K562 (cell line): Measurements from ENCODE around the gene TRERF1. TPM values are rescaled to one million over a fixed set of nuclear protein-coding genes. Genes with fewer than 3 reads are reported as not detected.

ENCODE experiments used
- ATAC-seq: fragments of 200-7000 bp; cut with Tn5 transposase; 3 replicates; pipeline ENCODE4 v1.9.1; 2020; ENCODE audit warnings: moderate library complexity
- BruUV-seq: library from RNA; stranded (reverse); fragments of 400-500 nt; replicated peaks from 2 replicates; lab custom pipeline; 2021; lab: Mats Ljungman, UMichigan
- CTCF ChIA-PET: fragments of 300-600 bp; formaldehyde crosslinking; extraction: SDS; loops from one replicate; lab custom pipeline; 2021; ENCODE audit warnings: low intra/inter-chr PET ratio; lab: Yijun Ruan, JAX
- POLR2A ChIA-PET: fragments of 300-600, 350-650 bp; sonication (Branson Sonifier 250); formaldehyde crosslinking; extraction: SDS; loops from one replicate; lab custom pipeline; 2021; ENCODE audit warnings: antibody characterized with exemption, inconsistent platforms; lab: Yijun Ruan, JAX
- DNase-seq, 4 experiments: peaks; one replicate each; pipeline versions ENCODE4 v3.0.0 to v3.0.0-alpha.2; 2011 to 2018; ENCODE audit warnings: low spot score in 3 of 4, mixed read lengths in 3 of 4; ENCODE audit errors: extremely low read depth in 1 of 4
- FAIRE-seq: peaks from 2 replicates; lab custom pipeline; 2011; peaks lifted over from hg19 to GRCh38; lab: Jason Lieb, UNC
- H2AFZ ChIP-seq: 2 replicates; pipeline ENCODE4 v1.6.0; 2011; ENCODE audit warnings: low read depth, low read length, control low read depth, inconsistent platforms
- H3K27ac ChIP-seq: fragments of 200-600 bp; 3 replicates; pipeline ENCODE4 v1.8.0; 2011; ENCODE audit warnings: low read depth, mild to moderate bottlenecking, control low read depth, inconsistent platforms, low read length, moderate library complexity, mixed read lengths; ENCODE audit errors: extremely low read depth
- H3K27me3 ChIP-seq, 2 experiments: fragments of 300-600 bp in 1 of 2; 2 replicates in 1 of 2; 3 replicates in 1 of 2; pipeline versions ENCODE4 v1.6.0 to v1.8.0; 2011; ENCODE audit warnings: inconsistent platforms in 2 of 2, low read length in 2 of 2, mild to moderate bottlenecking in 1 of 2, mixed read lengths in 1 of 2, moderate library complexity in 1 of 2; ENCODE audit not compliant: control insufficient read depth in 2 of 2, insufficient read depth in 2 of 2
- H3K36me3 ChIP-seq: fragments of 300-600 bp; 3 replicates; pipeline ENCODE4 v1.8.0; 2011; ENCODE audit warnings: mild to moderate bottlenecking, low read length, inconsistent platforms; ENCODE audit not compliant: control insufficient read depth, insufficient read depth
- H3K4me1 ChIP-seq, 2 experiments: fragments of 200-600 bp in 1 of 2; replicated peaks in 1 of 2; 2 replicates in 1 of 2; 3 replicates in 1 of 2; pipeline versions ENCODE4 v1.5.1 to v1.8.0; 2011; ENCODE audit warnings: inconsistent platforms in 2 of 2, low read length in 2 of 2, mild to moderate bottlenecking in 1 of 2, mixed read lengths in 1 of 2, moderate library complexity in 1 of 2; ENCODE audit not compliant: control insufficient read depth in 2 of 2, insufficient read depth in 2 of 2
- H3K4me2 ChIP-seq: 2 replicates; pipeline ENCODE4 v1.6.1; 2011; ENCODE audit warnings: low read length, control low read depth, inconsistent platforms, mixed read lengths; ENCODE audit not compliant: insufficient read depth
- H3K4me3 ChIP-seq: fragments of 200-600 bp; sonication (generic), shearing (Covaris generic); 2 replicates; pipeline ENCODE4 v1.5.1; 2016; ENCODE audit warnings: control low read depth, inconsistent platforms
- H3K79me2 ChIP-seq: fragments of 200-600 bp; 3 replicates; pipeline ENCODE4 v1.8.0; 2011; ENCODE audit warnings: low read length, inconsistent platforms; ENCODE audit not compliant: control insufficient read depth, insufficient read depth
- H3K9ac ChIP-seq, 2 experiments: 2 replicates each; pipeline versions ENCODE4 v1.6.0 to v1.6.1; 2011; ENCODE audit warnings: low read depth in 2 of 2, low read length in 2 of 2, control low read depth in 1 of 2, inconsistent platforms in 1 of 2, mild to moderate bottlenecking in 1 of 2, mixed read lengths in 1 of 2; ENCODE audit not compliant: insufficient read depth in 1 of 2
- H3K9me1 ChIP-seq: one replicate; pipeline ENCODE4 v1.6.0; 2011; ENCODE audit warnings: inconsistent platforms, mild to moderate bottlenecking, low read length, moderate library complexity; ENCODE audit not compliant: control insufficient read depth, insufficient read depth
- H3K9me3 ChIP-seq: replicated peaks from 2 replicates; pipeline ENCODE4 v1.5.1; 2011; ENCODE audit warnings: low read depth, low read length, inconsistent platforms; ENCODE audit not compliant: control insufficient read depth, insufficient read depth
- H4K20me1 ChIP-seq: replicated peaks from 2 replicates; pipeline ENCODE4 v1.6.1; 2011; ENCODE audit warnings: low read length, inconsistent platforms, mixed read lengths; ENCODE audit not compliant: control insufficient read depth, insufficient read depth
- ARHGAP35 ChIP-seq: fragments of 450-650 bp; IDR thresholded peaks from 2 replicates; pipeline ENCODE4 v1.6.1; 2018; ENCODE audit not compliant: partially characterized antibody
- CREBBP ChIP-seq: IDR thresholded peaks from one replicate; pipeline ENCODE4 v1.6.1; 2012; ENCODE audit warnings: low read depth, mild to moderate bottlenecking, control low read depth, inconsistent platforms, low read length
- CREM ChIP-seq: IDR thresholded peaks from 2 replicates; pipeline ENCODE4 v1.6.1; 2014; ENCODE audit warnings: antibody characterized with exemption, low read depth
- DDX20 ChIP-seq: fragments of 450-650 bp; IDR thresholded peaks from 2 replicates; pipeline ENCODE4 v1.6.1; 2016; ENCODE audit warnings: missing genetic modification characterization, low read depth, mild to moderate bottlenecking, missing compliant biosample characterization, moderate library complexity
- ELF4 ChIP-seq: fragments of 450-650 bp; formaldehyde crosslinking; IDR thresholded peaks from 2 replicates; pipeline ENCODE4 v1.4.0; 2022; ENCODE audit warnings: missing genetic modification characterization
- ETV1 ChIP-seq: fragments of 450-650 bp; conservative IDR thresholded peaks from 2 replicates; pipeline ENCODE4 v1.6.1; 2016; ENCODE audit warnings: missing genetic modification characterization, control low read depth, low read depth, missing compliant biosample characterization
- GABPB2 ChIP-seq: fragments of 250-450 bp; sonication (Bioruptor Pico); conservative IDR thresholded peaks from 2 replicates; pipeline ENCODE4 v1.5.1; 2021; ENCODE audit warnings: mild to moderate bottlenecking
- GATAD2A ChIP-seq: fragments of 450-650 bp; IDR thresholded peaks from 2 replicates; pipeline ENCODE4 v1.6.1; 2017
- HDAC6 ChIP-seq: IDR thresholded peaks from 2 replicates; pipeline ENCODE4 v1.6.1; 2012; ENCODE audit warnings: low read depth, mild to moderate bottlenecking, control low read depth, inconsistent platforms, low read length, moderate library complexity
- HDAC8 ChIP-seq: fragments of 450-650 bp; IDR thresholded peaks from 2 replicates; pipeline ENCODE4 v1.6.1; 2016; ENCODE audit warnings: mild to moderate bottlenecking, missing genetic modification characterization, moderate library complexity, missing compliant biosample characterization
- HSF4 ChIP-seq: fragments of 250-450 bp; sonication (Bioruptor Pico); IDR thresholded peaks from 2 replicates; pipeline ENCODE4 v2.1.2; 2022; ENCODE audit warnings: mild to moderate bottlenecking, moderate library complexity, borderline replicate concordance
- IFI16 ChIP-seq: fragments of 250-450 bp; sonication (Bioruptor Pico); IDR thresholded peaks from 2 replicates; pipeline ENCODE4 v2.1.2; 2022; ENCODE audit warnings: mild to moderate bottlenecking, inconsistent platforms
- LARP7 ChIP-seq: fragments of 450-650 bp; IDR thresholded peaks from 2 replicates; pipeline ENCODE4 v1.6.1; 2016
- MCM7 ChIP-seq, 2 experiments: fragments of 450-650 bp; IDR thresholded peaks; 2 replicates each; pipeline ENCODE4 v1.6.1; 2016 to 2018
- SIN3B ChIP-seq: fragments of 450-650 bp; IDR thresholded peaks from 2 replicates; pipeline ENCODE4 v1.6.1; 2017; ENCODE audit warnings: low read depth, mild to moderate bottlenecking, moderate library complexity
- YY1 ChIP-seq, 3 experiments: IDR thresholded peaks; 2 replicates each; pipeline ENCODE4 v1.6.1; 2011; ENCODE audit warnings: low read length in 2 of 3, mild to moderate bottlenecking in 2 of 3, moderate library complexity in 2 of 3, borderline replicate concordance in 1 of 3, control low read depth in 1 of 3, low read depth in 1 of 3; ENCODE audit not compliant: insufficient read depth in 3 of 3, insufficient replicate concordance in 2 of 3, control insufficient read depth in 1 of 3, insufficient read length in 1 of 3; ENCODE audit errors: extremely low read depth in 1 of 3
- ZNF518B ChIP-seq: fragments of 250-450 bp; sonication (Bioruptor Pico); IDR thresholded peaks from 2 replicates; pipeline ENCODE4 v1.5.0; 2021; ENCODE audit warnings: mild to moderate bottlenecking, moderate library complexity
- ZNF699 ChIP-seq: fragments of 250-450 bp; sonication (Bioruptor Pico); IDR thresholded peaks from 2 replicates; pipeline ENCODE4 v1.8.0; 2021; ENCODE audit warnings: mild to moderate bottlenecking, moderate library complexity; ENCODE audit not compliant: insufficient replicate concordance
- ZNF77 ChIP-seq: fragments of 250-450 bp; sonication (Bioruptor Pico); IDR thresholded peaks from 2 replicates; pipeline ENCODE4 v1.5.0; 2020
- WGBS: fragments of 100-300 bp; shearing (Covaris generic); methylation state at CpG from one replicate; pipeline ENCODE4 v1.1.6; 2016; ENCODE audit warnings: low coverage, mixed read lengths; ENCODE audit not compliant: insufficient coverage; ENCODE audit errors: missing lambda C conversion rate; 5-methylcytosine and 5-hydroxymethylcytosine counted together
- in situ Hi-C: fragments of 300-500 bp; cut with MboI; formaldehyde crosslinking; loops from 4 replicates; pipeline ENCODE4 v1.15.0; 2018; ENCODE audit warnings: inconsistent platforms, mixed read lengths
- intact Hi-C: fragments of 100-400 bp; cut with micrococcal nuclease; formaldehyde crosslinking; loops from 2 replicates; pipeline ENCODE4 v1.14.2; 2022
- polyA plus RNA-seq, 8 experiments: library from polyadenylated mRNA; depleted of rRNA in 4 of 8; stranded (reverse) in 5 of 8; unstranded in 3 of 8; fragments of >200 nt; fragmentation: Nextera tagmentation in 2 of 8; fragmentation: Illumina TruSeq in 1 of 8; extraction: Ambion mirVana in 2 of 8; extraction: Trizol in 1 of 8; gene quantifications; 2 replicates each; pipeline versions ENCODE4 v1.2.1 to v1.2.3, GENCODE V29; 2011 to 2014; ENCODE audit warnings: inconsistent platforms in 1 of 8, missing spikeins in 1 of 8
- total RNA-seq, 7 experiments: library from RNA; depleted of rRNA in 6 of 7; stranded (reverse); fragments of >200 nt in 6 of 7; fragmentation: Illumina TruSeq in 2 of 7; extraction: Trizol in 2 of 7; gene quantifications; 2 replicates each; pipeline versions ENCODE4 v1.2.1 to v1.2.3, GENCODE V29; 2011 to 2021; ENCODE audit warnings: low replicate concordance in 1 of 7
- TF ChIP-seq, protein P1 (sequence below): sonication (generic); IDR thresholded peaks from 2 replicates; pipeline ENCODE4 v1.6.1; 2016

The TRERF1 gene
- total and polyA plus RNA-seq, 9 of the 15 experiments (the other 6 are each of a cell fraction or from before 2014, with no cell fraction given), result 0.04 to 0.20 (median 0.07) TPM; not detected in 3

DNA sequence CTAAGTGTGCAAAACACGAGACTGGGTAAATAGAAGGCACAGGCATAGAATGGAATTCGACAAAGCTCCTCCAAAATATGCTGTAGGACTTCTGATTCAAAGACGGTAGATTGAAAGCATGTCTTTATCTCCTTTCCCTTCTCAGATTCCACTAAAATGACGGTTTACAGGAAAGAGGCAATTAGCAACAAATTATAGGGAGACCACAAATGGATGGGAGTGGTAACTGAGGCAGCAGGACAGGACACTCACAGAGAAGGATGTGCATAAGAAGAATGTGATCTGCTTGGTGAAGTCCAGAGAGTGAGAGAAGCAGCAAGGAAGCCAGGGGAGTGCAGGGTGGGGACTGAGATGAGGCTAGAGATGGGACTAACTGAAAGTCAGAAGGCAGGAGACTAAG is 120.7 kb downstream of the TRERF1 start:
- no peak for ATAC-seq
- TF ChIP-seq HDAC6 (no peak), HDAC8 (tag) (no peak), YY1 (IDR thresholded peaks at IDR 0.05; ENCODE audit: borderline replicate concordance in 1 of 3, control insufficient read depth in 1 of 3, extremely low read depth in 1 of 3, insufficient read depth in 3 of 3, insufficient read length in 1 of 3, insufficient replicate concordance in 2 of 3, low read depth in 1 of 3, low read length in 2 of 3) (no peak), CREBBP (no peak), SIN3B (no peak), DDX20 (tag) (no peak), ZNF518B (CRISPR knock-in tag) (no peak), MCM7 (IDR thresholded peaks at IDR 0.05) (no peak), IFI16 (CRISPR knock-in tag) (no peak), ZNF699 (CRISPR knock-in tag) (no peak), ARHGAP35 (no peak), LARP7 (no peak), GABPB2 (CRISPR knock-in tag) (no peak), GATAD2A (no peak), ELF4 (CRISPR knock-in tag) (no peak), CREM (no peak), ETV1 (tag) (no peak), ZNF77 (CRISPR knock-in tag) (no peak), HSF4 (CRISPR knock-in tag) (no peak)
- TF ChIP-seq, protein P1, sequence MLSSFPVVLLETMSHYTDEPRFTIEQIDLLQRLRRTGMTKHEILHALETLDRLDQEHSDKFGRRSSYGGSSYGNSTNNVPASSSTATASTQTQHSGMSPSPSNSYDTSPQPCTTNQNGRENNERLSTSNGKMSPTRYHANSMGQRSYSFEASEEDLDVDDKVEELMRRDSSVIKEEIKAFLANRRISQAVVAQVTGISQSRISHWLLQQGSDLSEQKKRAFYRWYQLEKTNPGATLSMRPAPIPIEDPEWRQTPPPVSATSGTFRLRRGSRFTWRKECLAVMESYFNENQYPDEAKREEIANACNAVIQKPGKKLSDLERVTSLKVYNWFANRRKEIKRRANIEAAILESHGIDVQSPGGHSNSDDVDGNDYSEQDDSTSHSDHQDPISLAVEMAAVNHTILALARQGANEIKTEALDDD, result no peak
- TF ChIP-seq, all 486 proteins: peak for 0
- H3K9ac ChIP-seq, result no peak overlapping the region
- POLR2A ChIA-PET, result interaction anchor here (0.6 to 1.0 kb wide), 2 partner anchors 13 to 242 kb away, joined by 3 to 4 read pairs; no protein-coding TSS in a partner anchor
- H3K36me3 ChIP-seq, result no peaks in the 10 kb centered on the region
- no peak for FAIRE-seq
- no peaks in the 10 kb centered on the region for H4K20me1 ChIP-seq
- no peak for DNase-seq
- H3K9me1 ChIP-seq, result no peaks in the 10 kb centered on the region
- H3K4me2 ChIP-seq, result no peak overlapping the region
- H3K4me1 ChIP-seq, result no peaks in the 10 kb centered on the region
- WGBS, result 2% methylated on average over 4 of the region's 4 CpGs
- H3K27me3 ChIP-seq, result peaks cover 66 to 69% of the 10 kb centered on the region in 2 experiments
- no peak overlapping the region for H2AFZ ChIP-seq
- in situ Hi-C loops (no loop called here), intact Hi-C loops (no loop called here)
- CTCF ChIA-PET, result no interaction called here
- no peaks in the 10 kb centered on the region for H3K79me2 ChIP-seq
- H3K27ac ChIP-seq, result no peak overlapping the region
- BruUV-seq, result no TSS peak
- no peaks in the 10 kb centered on the region for H3K9me3 ChIP-seq
- H3K4me3 ChIP-seq, result no peak overlapping the region
